Gastroesophageal sphincter (tissue), 4 donors: Measurements from ENCODE around the gene CARS1. TPM values are rescaled to one million over a fixed set of nuclear protein-coding genes. Genes with fewer than 3 reads are reported as not detected.

Experiments
- ATAC-seq: fragments of 150-250 bp; one replicate; pipeline ENCODE4 v1.9.1; 2016; ENCODE audit warnings: mild to moderate bottlenecking, moderate library complexity
- H3K27ac ChIP-seq, 4 donors: fragments of 200-600 bp; sonication (generic) in 3 of 4; 1 replicate in 3 of 4; 2 replicates in 1 of 4; pipeline ENCODE4 v1.5.1; 2016 to 2019
- H3K27me3 ChIP-seq: fragments of 200-600 bp; sonication (generic); one replicate; pipeline ENCODE4 v1.5.1; 2019
- H3K36me3 ChIP-seq, 2 donors: fragments of 200-600 bp; sonication (generic); one replicate each; pipeline ENCODE4 v1.5.1; 2019; ENCODE audit warnings: control low read depth in 1 of 2
- H3K4me1 ChIP-seq, 3 donors: fragments of 200-600 bp; sonication (generic); 1 replicate in 2 of 3; 2 replicates in 1 of 3; pipeline ENCODE4 v1.5.1; 2016 to 2019; ENCODE audit warnings: control low read depth in 2 of 3
- H3K4me3 ChIP-seq, 2 donors: fragments of 200-600 bp; sonication (generic); one replicate each; pipeline ENCODE4 v1.5.1; 2019; ENCODE audit warnings: mild to moderate bottlenecking in 1 of 2, moderate library complexity in 1 of 2
- H3K9me3 ChIP-seq, 3 donors: fragments of 200-600 bp; sonication (generic); one replicate each; pipeline ENCODE4 v1.5.1; 2017 to 2019; ENCODE audit warnings: control low read depth in 2 of 3
- CTCF ChIP-seq, 4 experiments: fragments of 200-600 bp in 2 of 4; fragments of 450-650 bp in 2 of 4; sonication (generic) in 1 of 4; IDR thresholded peaks; one replicate each; pipeline ENCODE4 v1.5.1; 2017 to 2019; ENCODE audit warnings: antibody characterized with exemption in 4 of 4, mild to moderate bottlenecking in 2 of 4, moderate library complexity in 2 of 4
- EP300 ChIP-seq: sonication (generic); formaldehyde crosslinking; IDR thresholded peaks from one replicate; pipeline ENCODE4 v1.6.1; 2017; ENCODE audit warnings: antibody characterized with exemption, mild to moderate bottlenecking
- POLR2A ChIP-seq, 2 donors: fragments of 450-650 bp; IDR thresholded peaks; one replicate each; pipeline ENCODE4 v1.6.1; 2017; ENCODE audit warnings: antibody characterized with exemption in 2 of 2, mild to moderate bottlenecking in 2 of 2, moderate library complexity in 1 of 2
- POLR2AphosphoS5 ChIP-seq: sonication (generic); formaldehyde crosslinking; IDR thresholded peaks from one replicate; pipeline ENCODE4 v1.6.1; 2017; ENCODE audit warnings: antibody characterized with exemption
- WGBS, 2 donors: methylation state at CpG; one replicate each; pipeline ENCODE4 v1.1.5; 2018; ENCODE audit warnings: low coverage in 1 of 2; 5-methylcytosine and 5-hydroxymethylcytosine counted together
- total RNA-seq, 4 donors: library from RNA; depleted of rRNA; stranded (reverse); fragments of >200 nt; gene quantifications; one replicate each; pipeline ENCODE4 v1.1.0, GENCODE V29; 2016

Gene CARS1
- total RNA-seq, 4 donors from 2014 or later: 29.1 to 41.5 (median 31.2) TPM

- Histone ChIP-seq H3K9me3 (no peaks in the 10 kb centered on the region), H3K4me1 (peaks cover 0 to 22% (median 0%) of the 10 kb centered on the region in 3 donors), H3K27ac (no peak overlapping the region), H3K4me3 (no peak overlapping the region), H3K27me3 (peaks cover under 1% of the 10 kb centered on the region), H3K36me3 (peaks cover 0 to 63% of the 10 kb centered on the region in 2 donors)
- ATAC-seq: no peak
- no peak for TF ChIP-seq EP300
- no peak for TF ChIP-seq CTCF (IDR thresholded peaks at IDR 0.05)
- no peak for TF ChIP-seq POLR2AphosphoS5
- TF ChIP-seq POLR2A (IDR thresholded peaks at IDR 0.05): no peak
- WGBS, 2 donors: 89% methylated on average over 5 of the region's 14 CpGs; no CpG with 5 or more reads in 1 of the 2 donors
Measured at GRCh38 chr11:3088806-3089205, 31.6 kb upstream of the CARS1 start.

GRCh38 chr11:3087821-3088800 lies 30.9 kb upstream of the CARS1 start:
- H3K36me3 ChIP-seq: peaks cover 0 to 56% of the 10 kb centered on the region in 2 donors
- no peak overlapping the region for H3K27ac ChIP-seq
- peaks cover 0 to 18% (median 0%) of the 10 kb centered on the region in 3 donors for H3K4me1 ChIP-seq
- 67 to 80% methylated on average over 1 to 2 of the region's 24 CpGs for WGBS, 2 donors
- TF ChIP-seq CTCF (IDR thresholded peaks at IDR 0.05): no peak
- no peak for TF ChIP-seq EP300
- TF ChIP-seq POLR2AphosphoS5: no peak
- no peak for TF ChIP-seq POLR2A (IDR thresholded peaks at IDR 0.05)
- H3K27me3 ChIP-seq: peaks cover 6% of the 10 kb centered on the region
- no peak overlapping the region for H3K4me3 ChIP-seq
- ATAC-seq: no peak
- no peaks in the 10 kb centered on the region for H3K9me3 ChIP-seq

GRCh38 chr11:3087373-3087772 lies 30.1 kb upstream of the CARS1 start:
- ATAC-seq: no peak
- no peak overlapping the region for H3K27ac ChIP-seq
- H3K9me3 ChIP-seq: no peaks in the 10 kb centered on the region
- 92% methylated on average over 8 of the region's 11 CpGs; no CpG with 5 or more reads in 1 of the 2 donors for WGBS, 2 donors
- no peak overlapping the region for H3K4me3 ChIP-seq
- H3K36me3 ChIP-seq: peaks cover 0 to 49% of the 10 kb centered on the region in 2 donors
- H3K4me1 ChIP-seq: peaks cover 0 to 10% (median 0%) of the 10 kb centered on the region in 3 donors
- no peak for TF ChIP-seq POLR2AphosphoS5
- TF ChIP-seq POLR2A (IDR thresholded peaks at IDR 0.05): no peak
- TF ChIP-seq EP300: no peak
- TF ChIP-seq CTCF (IDR thresholded peaks at IDR 0.05): no peak
- peaks cover 6% of the 10 kb centered on the region for H3K27me3 ChIP-seq

GRCh38 chr11:3086671-3087150 lies 29.5 kb upstream of the CARS1 start:
- ATAC-seq: no peak
- WGBS, 2 donors: 20% methylated on average over 1 of the region's 9 CpGs; no CpG with 5 or more reads in 1 of the 2 donors
- TF ChIP-seq POLR2AphosphoS5 (no peak), POLR2A (IDR thresholded peaks at IDR 0.05) (no peak), EP300 (no peak), CTCF (IDR thresholded peaks at IDR 0.05) (no peak)

More at GRCh38 chr11:3086671-3087150, 29.5 kb upstream of the CARS1 start:
- Histone ChIP-seq H3K27me3 (peaks cover 12% of the 10 kb centered on the region), H3K4me3 (no peak overlapping the region), H3K9me3 (no peaks in the 10 kb centered on the region), H3K36me3 (peaks cover 0 to 44% of the 10 kb centered on the region in 2 donors), H3K4me1 (peaks cover 0 to 4% (median 0%) of the 10 kb centered on the region in 3 donors), H3K27ac (no peak overlapping the region)
